ENCODE measurements around the gene PARD6A.
A peak's percentile ranks its signal among the peaks of the same experiment; 100 is the strongest.

PARD6A gene

GRCh38 chr16:67661101-67661761, 471 bp downstream of the PARD6A start:
- H3K27ac ChIP-seq = peak overlapping the region; percentile 45
- peak overlapping the region; percentile 18; the same call in 1 of the 2 replicates for H3K9ac ChIP-seq

GRCh38 chr16:67661886-67662652, 1.3 kb downstream of the PARD6A start:
- H3K4me2 ChIP-seq = no peak overlapping the region
- no peak overlapping the region for H3K9ac ChIP-seq
- H3K27ac ChIP-seq = no peak overlapping the region
- no peak overlapping the region for H3K4me3 ChIP-seq (IDR thresholded peaks at IDR 0.05; ENCODE audit: insufficient read depth, low read depth, low read length)
- no peak for TF ChIP-seq CTCF (conservative IDR thresholded peaks at IDR 0.05; ENCODE audit: low read depth, low read length)
- H4K20me1 ChIP-seq (ENCODE audit: insufficient read depth) = no peaks in the 10 kb centered on the region
- no peaks in the 10 kb centered on the region for H3K27me3 ChIP-seq (ENCODE audit: insufficient read depth, low read depth)
- no peaks in the 10 kb centered on the region; the same call in 1 of the 2 replicates for H3K79me2 ChIP-seq (ENCODE audit: insufficient read depth, low read depth)
- H3K4me1 ChIP-seq (ENCODE audit: low read depth, poor library complexity, severe bottlenecking) = peaks cover 19% of the 10 kb centered on the region
- H2AFZ ChIP-seq (ENCODE audit: low read depth) = no peak overlapping the region
- H3K36me3 ChIP-seq (ENCODE audit: insufficient read depth) = no peaks in the 10 kb centered on the region

More at GRCh38 chr16:67661101-67661761, 471 bp downstream of the PARD6A start:
- no peak for TF ChIP-seq CTCF (conservative IDR thresholded peaks at IDR 0.05; ENCODE audit: low read depth, low read length)
- Histone ChIP-seq H3K4me1 (ENCODE audit: low read depth, poor library complexity, severe bottlenecking) (peaks cover 16% of the 10 kb centered on the region), H3K79me2 (ENCODE audit: insufficient read depth, low read depth) (no peaks in the 10 kb centered on the region; the same call in 1 of the 2 replicates), H3K27me3 (ENCODE audit: insufficient read depth, low read depth) (no peaks in the 10 kb centered on the region), H3K4me2 (peak overlapping the region; percentile 92), H2AFZ (ENCODE audit: low read depth) (peak overlapping the region; percentile 86), H3K4me3 (IDR thresholded peaks at IDR 0.05; ENCODE audit: insufficient read depth, low read depth, low read length) (no peak overlapping the region), H3K36me3 (ENCODE audit: insufficient read depth) (no peaks in the 10 kb centered on the region), H4K20me1 (ENCODE audit: insufficient read depth) (no peaks in the 10 kb centered on the region)

GRCh38 chr16:67662653-67663010, 1.9 kb downstream of the PARD6A start:
- H3K4me3 ChIP-seq (IDR thresholded peaks at IDR 0.05; ENCODE audit: insufficient read depth, low read depth, low read length) = no peak overlapping the region
- no peak overlapping the region for H3K4me2 ChIP-seq
- H4K20me1 ChIP-seq (ENCODE audit: insufficient read depth) = no peaks in the 10 kb centered on the region
- no peak overlapping the region for H2AFZ ChIP-seq (ENCODE audit: low read depth)
- H3K27me3 ChIP-seq (ENCODE audit: insufficient read depth, low read depth) = no peaks in the 10 kb centered on the region
- H3K36me3 ChIP-seq (ENCODE audit: insufficient read depth) = no peaks in the 10 kb centered on the region
- peaks cover 25% of the 10 kb centered on the region for H3K4me1 ChIP-seq (ENCODE audit: low read depth, poor library complexity, severe bottlenecking)
- no peak overlapping the region for H3K27ac ChIP-seq
- no peak for TF ChIP-seq CTCF (conservative IDR thresholded peaks at IDR 0.05; ENCODE audit: low read depth, low read length)
- no peak overlapping the region for H3K9ac ChIP-seq
- no peaks in the 10 kb centered on the region; the same call in 1 of the 2 replicates for H3K79me2 ChIP-seq (ENCODE audit: insufficient read depth, low read depth)

- H3K27ac ChIP-seq = no peak overlapping the region
Observed at GRCh38 chr16:67663151-67663876, 2.6 kb downstream of the PARD6A start.

More at GRCh38 chr16:67663151-67663876, 2.6 kb downstream of the PARD6A start:
- Histone ChIP-seq H3K4me2 (no peak overlapping the region), H3K9ac (no peak overlapping the region), H3K4me3 (IDR thresholded peaks at IDR 0.05; ENCODE audit: insufficient read depth, low read depth, low read length) (no peak overlapping the region), H3K27me3 (ENCODE audit: insufficient read depth, low read depth) (no peaks in the 10 kb centered on the region), H4K20me1 (ENCODE audit: insufficient read depth) (no peaks in the 10 kb centered on the region), H2AFZ (ENCODE audit: low read depth) (no peak overlapping the region), H3K79me2 (ENCODE audit: insufficient read depth, low read depth) (no peaks in the 10 kb centered on the region; the same call in 1 of the 2 replicates), H3K4me1 (ENCODE audit: low read depth, poor library complexity, severe bottlenecking) (peaks cover 30% of the 10 kb centered on the region), H3K36me3 (ENCODE audit: insufficient read depth) (no peaks in the 10 kb centered on the region)
- TF ChIP-seq CTCF (conservative IDR thresholded peaks at IDR 0.05; ENCODE audit: low read depth, low read length) = peak; percentile 59; the same call in 1 of the 2 replicates
